Stimulated activated CD8-positive, alpha-beta memory T cell treated with anti-CD3 and anti-CD28 coated beads, Interleukin-7, amount 100 ng/mL, for 48 hours (primary cell): ENCODE measurements around the gene DCDC2.
"Not testable (repeated sequence)": the region's sequence is repeated elsewhere in the genome, so short reads cannot be mapped to it uniquely, and the experiment has no call there.

Experiments
- DNase-seq, 2 donors: peaks; one replicate each; pipeline ENCODE4 v3.0.0-alpha.2; 2020; ENCODE audit warnings: low read depth in 1 of 2; ENCODE audit errors: extremely low read depth in 1 of 2

DCDC2 gene

GRCh38 chr6:24273096-24273870 is 84.6 kb downstream of the DCDC2 start:
- DNase-seq: no peak

GRCh38 chr6:24272553-24272952 is 85.3 kb downstream of the DCDC2 start:
- DNase-seq: no peak

- no peak for DNase-seq
Measured at GRCh38 chr6:24272148-24272547, 85.7 kb downstream of the DCDC2 start.

- DNase-seq: no peak
Measured at GRCh38 chr6:24270011-24270410, 87.8 kb downstream of the DCDC2 start.

- DNase-seq: not testable (repeated sequence)
Measured at GRCh38 chr6:24258214-24258613, 99.6 kb downstream of the DCDC2 start.

GRCh38 chr6:24257282-24257681 is 100.6 kb downstream of the DCDC2 start:
- DNase-seq: no peak

GRCh38 chr6:24255676-24256075 is 102.2 kb downstream of the DCDC2 start:
- DNase-seq: no peak

- DNase-seq: no peak
Measured at GRCh38 chr6:24253360-24253759, 104.5 kb downstream of the DCDC2 start.

- no peak for DNase-seq
Measured at GRCh38 chr6:24252280-24252679, 105.6 kb downstream of the DCDC2 start.

GRCh38 chr6:24251339-24251738 is 106.5 kb downstream of the DCDC2 start:
- DNase-seq: no peak

- DNase-seq: no peak
Measured at GRCh38 chr6:24249926-24250325, 107.9 kb downstream of the DCDC2 start.

GRCh38 chr6:24245275-24245674 is 112.6 kb downstream of the DCDC2 start:
- no peak for DNase-seq

GRCh38 chr6:24242924-24243323 is 114.9 kb downstream of the DCDC2 start:
- no peak for DNase-seq

- not testable (repeated sequence) for DNase-seq
Measured at GRCh38 chr6:24241779-24242178, 116.1 kb downstream of the DCDC2 start.

- DNase-seq: no peak
Measured at GRCh38 chr6:24240943-24241342, 116.9 kb downstream of the DCDC2 start.

GRCh38 chr6:24240380-24240928 is 117.4 kb downstream of the DCDC2 start:
- no peak for DNase-seq

GRCh38 chr6:24238700-24239099 is 119.2 kb downstream of the DCDC2 start:
- DNase-seq: no peak

GRCh38 chr6:24236779-24237178 is 121.1 kb downstream of the DCDC2 start:
- DNase-seq: not testable (repeated sequence)

GRCh38 chr6:24233813-24234442 is 123.9 kb downstream of the DCDC2 start:
- DNase-seq: no peak

GRCh38 chr6:24231438-24231977 is 126.4 kb downstream of the DCDC2 start:
- DNase-seq: no peak

GRCh38 chr6:24229696-24230405 is 128.0 kb downstream of the DCDC2 start:
- no peak for DNase-seq
